HepG2 (cell line): ENCODE results near the gene PTPMT1. TPM values are rescaled to one million over a fixed set of nuclear protein-coding genes. Genes with fewer than 3 reads are reported as not detected.

Source experiments
- ARNTL ChIP-seq: sonication (generic); formaldehyde crosslinking; IDR thresholded peaks from 2 replicates; pipeline ENCODE4 v1.4.0; 2020; ENCODE audit warnings: mild to moderate bottlenecking, missing genetic modification reagents
- CCAR2 ChIP-seq: fragments of 200-400 bp; formaldehyde crosslinking; optimal IDR thresholded peaks from 2 replicates; pipeline ENCODE3; 2018; ENCODE audit warnings: low read depth, mild to moderate bottlenecking, low read length, moderate library complexity
- GABPB1 ChIP-seq: IDR thresholded peaks from 2 replicates; pipeline ENCODE4 v1.6.1; 2016; ENCODE audit warnings: mild to moderate bottlenecking, missing genetic modification reagents, moderate library complexity, missing compliant biosample characterization
- HES4 ChIP-seq: sonication (generic); formaldehyde crosslinking; IDR thresholded peaks from 2 replicates; pipeline ENCODE4 v1.9.0; 2021; ENCODE audit warnings: mild to moderate bottlenecking, missing genetic modification reagents, borderline replicate concordance
- HOXA5 ChIP-seq: sonication (generic); formaldehyde crosslinking; IDR thresholded peaks from 2 replicates; pipeline ENCODE4 v1.4.0; 2020; ENCODE audit warnings: missing genetic modification reagents
- MED1 ChIP-seq: sonication (generic); formaldehyde crosslinking; IDR thresholded peaks from 2 replicates; pipeline ENCODE4 v1.4.0; 2020; ENCODE audit warnings: missing genetic modification reagents
- MLLT10 ChIP-seq: sonication (generic); formaldehyde crosslinking; IDR thresholded peaks from 2 replicates; pipeline ENCODE4 v1.4.0; 2020; ENCODE audit warnings: missing genetic modification reagents
- MTF2 ChIP-seq: sonication (generic); formaldehyde crosslinking; IDR thresholded peaks from 2 replicates; pipeline ENCODE4 v1.5.0; 2020; ENCODE audit warnings: missing genetic modification reagents, borderline replicate concordance
- NBN ChIP-seq: fragments of 450-650 bp; conservative IDR thresholded peaks from 2 replicates; pipeline ENCODE4 v1.6.1; 2017
- NFKBIZ ChIP-seq: IDR thresholded peaks from 2 replicates; pipeline ENCODE4 v1.6.1; 2018; ENCODE audit warnings: missing genetic modification reagents, missing compliant biosample characterization
- NR2F2 ChIP-seq: IDR thresholded peaks from 2 replicates; pipeline ENCODE4 v1.6.1; 2012; ENCODE audit warnings: low read depth, inconsistent platforms, borderline replicate concordance
- POLR2G ChIP-seq: fragments of 200-400 bp; formaldehyde crosslinking; IDR thresholded peaks from 2 replicates; pipeline ENCODE4 v1.6.1; 2018; ENCODE audit warnings: mild to moderate bottlenecking, low read depth, low read length, moderate library complexity
- SMYD3 ChIP-seq: sonication (generic); formaldehyde crosslinking; IDR thresholded peaks from 2 replicates; pipeline ENCODE4 v1.8.1; 2023; ENCODE audit warnings: mild to moderate bottlenecking, missing genetic modification reagents
- SNRNP70 ChIP-seq: fragments of 200-400 bp; formaldehyde crosslinking; IDR thresholded peaks from 2 replicates; pipeline ENCODE4 v1.6.1; 2017; ENCODE audit warnings: mild to moderate bottlenecking, low read depth, low read length, moderate library complexity
- SP140L ChIP-seq: sonication (generic); formaldehyde crosslinking; IDR thresholded peaks from 2 replicates; pipeline ENCODE4 v1.4.0; 2020; ENCODE audit warnings: missing genetic modification reagents, borderline replicate concordance
- ZNF235 ChIP-seq: sonication (generic); formaldehyde crosslinking; IDR thresholded peaks from 2 replicates; pipeline ENCODE4 v1.8.1; 2023; ENCODE audit warnings: mild to moderate bottlenecking, missing genetic modification reagents, borderline replicate concordance
- ZNF572 ChIP-seq: sonication (generic); formaldehyde crosslinking; IDR thresholded peaks from 2 replicates; pipeline ENCODE4 v1.5.1; 2020; ENCODE audit warnings: mild to moderate bottlenecking, missing genetic modification reagents
- ZNF691 ChIP-seq: sonication (generic); formaldehyde crosslinking; IDR thresholded peaks from 2 replicates; pipeline ENCODE4 v1.4.0; 2020; ENCODE audit warnings: missing genetic modification reagents, low read depth, mild to moderate bottlenecking, borderline replicate concordance
- ZNF780A ChIP-seq: sonication (generic); formaldehyde crosslinking; IDR thresholded peaks from 2 replicates; pipeline ENCODE4 v1.8.0; 2022; ENCODE audit warnings: mild to moderate bottlenecking, missing genetic modification reagents, moderate library complexity
- ZSCAN21 ChIP-seq: sonication (generic); formaldehyde crosslinking; IDR thresholded peaks from 2 replicates; pipeline ENCODE4 v1.8.0; 2022; ENCODE audit warnings: mild to moderate bottlenecking, missing genetic modification reagents, moderate library complexity, borderline replicate concordance
- polyA plus RNA-seq, 8 experiments: library from polyadenylated mRNA; depleted of rRNA in 3 of 8; stranded (reverse) in 7 of 8; unstranded in 1 of 8; fragments of >200 nt; fragmentation: Illumina TruSeq in 4 of 8; extraction: Trizol in 4 of 8; gene quantifications; 2 replicates each; pipeline versions ENCODE4 v1.2.1 to v1.2.3, GENCODE V29; 2011 to 2016; ENCODE audit warnings: low read depth in 4 of 8, missing spikeins in 1 of 8, mixed read lengths in 1 of 8; ENCODE audit not compliant: insufficient read depth in 1 of 8
- total RNA-seq, 5 experiments: library from RNA; depleted of rRNA; stranded (reverse); fragments of >200 nt; fragmentation: Illumina TruSeq; extraction: Trizol; gene quantifications; 2 replicates each; pipeline ENCODE4 v1.2.3, GENCODE V29; 2016; ENCODE audit warnings: low read depth in 1 of 5
- TF ChIP-seq, protein P1 (sequence below): sonication (generic); formaldehyde crosslinking; IDR thresholded peaks from 2 replicates; pipeline ENCODE4 v1.4.0; 2020; ENCODE audit warnings: missing genetic modification reagents
- TF ChIP-seq, protein P2 (sequence below): sonication (generic); formaldehyde crosslinking; IDR thresholded peaks from 2 replicates; pipeline ENCODE4 v1.8.0; 2022; ENCODE audit warnings: mild to moderate bottlenecking, missing genetic modification reagents, borderline replicate concordance

PTPMT1 gene
- total and polyA plus RNA-seq, 2 of the 13 experiments (the other 11 are each of a cell fraction or from before 2014, with no cell fraction given): 55.6 to 129 TPM

DNA sequence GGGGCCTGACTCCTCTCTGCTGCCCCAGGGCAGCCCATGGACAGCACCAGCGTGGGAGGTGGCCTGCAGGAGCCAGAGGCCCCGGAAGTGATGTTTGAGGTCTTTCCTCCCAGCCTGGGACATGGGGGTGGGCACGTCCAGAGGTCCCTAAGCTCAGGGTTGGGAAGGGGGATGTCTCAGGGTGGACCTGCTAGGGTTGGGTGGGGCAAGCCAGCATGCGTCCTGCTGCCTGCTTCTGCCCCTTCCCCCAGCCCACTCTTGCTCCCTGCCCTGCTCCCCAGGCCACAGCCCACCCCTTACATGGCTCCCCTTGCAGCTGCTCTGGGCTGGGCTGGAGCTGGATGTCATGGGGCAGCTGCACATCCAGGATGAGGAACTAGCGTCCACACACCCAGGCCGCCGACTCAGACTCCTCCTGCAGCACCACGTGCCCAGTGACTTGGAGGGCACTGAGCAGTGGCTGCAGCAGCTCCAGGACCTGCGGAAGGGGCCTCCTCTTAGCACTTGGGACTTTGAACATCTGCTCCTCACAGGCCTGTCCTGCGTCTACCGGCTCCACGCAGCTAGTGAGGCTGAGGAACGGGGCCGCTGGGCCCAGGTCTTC is 22.4 kb downstream of the PTPMT1 start (continued):
- TF ChIP-seq, protein P1, sequence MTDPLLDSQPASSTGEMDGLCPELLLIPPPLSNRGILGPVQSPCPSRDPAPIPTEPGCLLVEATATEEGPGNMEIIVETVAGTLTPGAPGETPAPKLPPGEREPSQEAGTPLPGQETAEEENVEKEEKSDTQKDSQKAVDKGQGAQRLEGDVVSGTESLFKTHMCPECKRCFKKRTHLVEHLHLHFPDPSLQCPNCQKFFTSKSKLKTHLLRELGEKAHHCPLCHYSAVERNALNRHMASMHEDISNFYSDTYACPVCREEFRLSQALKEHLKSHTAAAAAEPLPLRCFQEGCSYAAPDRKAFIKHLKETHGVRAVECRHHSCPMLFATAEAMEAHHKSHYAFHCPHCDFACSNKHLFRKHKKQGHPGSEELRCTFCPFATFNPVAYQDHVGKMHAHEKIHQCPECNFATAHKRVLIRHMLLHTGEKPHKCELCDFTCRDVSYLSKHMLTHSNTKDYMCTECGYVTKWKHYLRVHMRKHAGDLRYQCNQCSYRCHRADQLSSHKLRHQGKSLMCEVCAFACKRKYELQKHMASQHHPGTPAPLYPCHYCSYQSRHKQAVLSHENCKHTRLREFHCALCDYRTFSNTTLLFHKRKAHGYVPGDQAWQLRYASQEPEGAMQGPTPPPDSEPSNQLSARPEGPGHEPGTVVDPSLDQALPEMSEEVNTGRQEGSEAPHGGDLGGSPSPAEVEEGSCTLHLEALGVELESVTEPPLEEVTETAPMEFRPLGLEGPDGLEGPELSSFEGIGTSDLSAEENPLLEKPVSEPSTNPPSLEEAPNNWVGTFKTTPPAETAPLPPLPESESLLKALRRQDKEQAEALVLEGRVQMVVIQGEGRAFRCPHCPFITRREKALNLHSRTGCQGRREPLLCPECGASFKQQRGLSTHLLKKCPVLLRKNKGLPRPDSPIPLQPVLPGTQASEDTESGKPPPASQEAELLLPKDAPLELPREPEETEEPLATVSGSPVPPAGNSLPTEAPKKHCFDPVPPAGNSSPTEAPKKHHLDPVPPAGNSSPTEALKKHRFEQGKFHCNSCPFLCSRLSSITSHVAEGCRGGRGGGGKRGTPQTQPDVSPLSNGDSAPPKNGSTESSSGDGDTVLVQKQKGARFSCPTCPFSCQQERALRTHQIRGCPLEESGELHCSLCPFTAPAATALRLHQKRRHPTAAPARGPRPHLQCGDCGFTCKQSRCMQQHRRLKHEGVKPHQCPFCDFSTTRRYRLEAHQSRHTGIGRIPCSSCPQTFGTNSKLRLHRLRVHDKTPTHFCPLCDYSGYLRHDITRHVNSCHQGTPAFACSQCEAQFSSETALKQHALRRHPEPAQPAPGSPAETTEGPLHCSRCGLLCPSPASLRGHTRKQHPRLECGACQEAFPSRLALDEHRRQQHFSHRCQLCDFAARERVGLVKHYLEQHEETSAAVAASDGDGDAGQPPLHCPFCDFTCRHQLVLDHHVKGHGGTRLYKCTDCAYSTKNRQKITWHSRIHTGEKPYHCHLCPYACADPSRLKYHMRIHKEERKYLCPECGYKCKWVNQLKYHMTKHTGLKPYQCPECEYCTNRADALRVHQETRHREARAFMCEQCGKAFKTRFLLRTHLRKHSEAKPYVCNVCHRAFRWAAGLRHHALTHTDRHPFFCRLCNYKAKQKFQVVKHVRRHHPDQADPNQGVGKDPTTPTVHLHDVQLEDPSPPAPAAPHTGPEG (CRISPR knock-in tag): no peak
- no peak for TF ChIP-seq MLLT10 (CRISPR knock-in tag)
- no peak for TF ChIP-seq SP140L
- TF ChIP-seq NFKBIZ: no peak
- TF ChIP-seq POLR2G: peak; percentile 57
- no peak for TF ChIP-seq HES4
- no peak for TF ChIP-seq MTF2
- peak; percentile 85 for TF ChIP-seq GABPB1
- TF ChIP-seq CCAR2: no peak
- TF ChIP-seq ZSCAN21 (CRISPR knock-in tag): 0 out of 2 replicates have a peak, but pooled peaks have one; percentile 41
- TF ChIP-seq MED1 (CRISPR knock-in tag): no peak
- TF ChIP-seq, protein P2, sequence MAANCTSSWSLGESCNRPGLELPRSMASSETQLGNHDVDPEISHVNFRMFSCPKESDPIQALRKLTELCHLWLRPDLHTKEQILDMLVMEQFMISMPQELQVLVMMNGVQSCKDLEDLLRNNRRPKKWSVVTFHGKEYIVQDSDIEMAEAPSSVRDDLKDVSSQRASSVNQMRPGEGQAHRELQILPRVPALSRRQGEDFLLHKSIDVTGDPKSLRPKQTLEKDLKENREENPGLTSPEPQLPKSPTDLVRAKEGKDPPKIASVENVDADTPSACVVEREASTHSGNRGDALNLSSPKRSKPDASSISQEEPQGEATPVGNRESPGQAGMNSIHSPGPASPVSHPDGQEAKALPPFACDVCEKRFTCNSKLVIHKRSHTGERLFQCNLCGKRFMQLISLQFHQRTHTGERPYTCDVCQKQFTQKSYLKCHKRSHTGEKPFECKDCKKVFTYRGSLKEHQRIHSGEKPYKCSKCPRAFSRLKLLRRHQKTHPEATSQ (CRISPR knock-in tag): 0 out of 2 replicates have a peak, but pooled peaks have one; percentile 23
- TF ChIP-seq SNRNP70: no peak
- 0 out of 2 replicates have a peak, but pooled peaks have one; percentile 58 for TF ChIP-seq ARNTL (CRISPR knock-in tag)
- TF ChIP-seq ZNF572 (CRISPR knock-in tag): 0 out of 2 replicates have a peak, but pooled peaks have one; percentile 54
- TF ChIP-seq SMYD3: no peak
- TF ChIP-seq ZNF235 (CRISPR knock-in tag): no peak
- peak; percentile 70; the same call in 1 of the 2 replicates for TF ChIP-seq HOXA5
- no peak for TF ChIP-seq NR2F2
- TF ChIP-seq ZNF780A (CRISPR knock-in tag): no peak
- TF ChIP-seq NBN: no peak
- TF ChIP-seq ZNF691 (CRISPR knock-in tag): no peak
